ENCODE measurements around the gene DLG5.

DNA sequence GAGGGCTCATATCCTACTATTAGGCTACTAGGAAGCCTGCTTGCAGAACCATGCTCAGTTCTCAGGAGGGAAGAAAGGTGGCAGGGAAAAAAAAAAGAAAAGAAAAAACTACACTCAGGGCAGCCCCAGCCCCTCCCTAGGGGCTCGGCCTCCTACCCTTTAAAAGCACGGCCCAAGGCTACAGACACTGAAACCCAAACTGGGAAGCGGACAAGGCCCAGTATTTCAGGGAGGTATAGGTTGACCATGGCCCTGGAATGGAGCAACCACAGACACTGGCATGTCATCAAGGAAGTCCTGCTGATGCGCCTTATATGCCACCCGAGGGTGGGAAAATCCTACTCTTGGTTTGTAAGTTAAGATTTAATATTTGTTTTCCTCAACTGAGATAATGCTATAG is 50.8 kb downstream of the DLG5 start:
- no peak for TF ChIP-seq POLR2A (IDR thresholded peaks at IDR 0.05)
- TF ChIP-seq, protein P1, sequence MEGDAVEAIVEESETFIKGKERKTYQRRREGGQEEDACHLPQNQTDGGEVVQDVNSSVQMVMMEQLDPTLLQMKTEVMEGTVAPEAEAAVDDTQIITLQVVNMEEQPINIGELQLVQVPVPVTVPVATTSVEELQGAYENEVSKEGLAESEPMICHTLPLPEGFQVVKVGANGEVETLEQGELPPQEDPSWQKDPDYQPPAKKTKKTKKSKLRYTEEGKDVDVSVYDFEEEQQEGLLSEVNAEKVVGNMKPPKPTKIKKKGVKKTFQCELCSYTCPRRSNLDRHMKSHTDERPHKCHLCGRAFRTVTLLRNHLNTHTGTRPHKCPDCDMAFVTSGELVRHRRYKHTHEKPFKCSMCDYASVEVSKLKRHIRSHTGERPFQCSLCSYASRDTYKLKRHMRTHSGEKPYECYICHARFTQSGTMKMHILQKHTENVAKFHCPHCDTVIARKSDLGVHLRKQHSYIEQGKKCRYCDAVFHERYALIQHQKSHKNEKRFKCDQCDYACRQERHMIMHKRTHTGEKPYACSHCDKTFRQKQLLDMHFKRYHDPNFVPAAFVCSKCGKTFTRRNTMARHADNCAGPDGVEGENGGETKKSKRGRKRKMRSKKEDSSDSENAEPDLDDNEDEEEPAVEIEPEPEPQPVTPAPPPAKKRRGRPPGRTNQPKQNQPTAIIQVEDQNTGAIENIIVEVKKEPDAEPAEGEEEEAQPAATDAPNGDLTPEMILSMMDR (IDR thresholded peaks at IDR 0.05): no peak

Measured in heart left ventricle (tissue), 13 donors.